Measurements from ENCODE around the gene ZNF831. TPM values are rescaled to one million over a fixed set of nuclear protein-coding genes. Genes with fewer than 3 reads are reported as not detected.

The ZNF831 gene
- total RNA-seq, 1 experiment from 2014 or later: 0.04 TPM

DNA sequence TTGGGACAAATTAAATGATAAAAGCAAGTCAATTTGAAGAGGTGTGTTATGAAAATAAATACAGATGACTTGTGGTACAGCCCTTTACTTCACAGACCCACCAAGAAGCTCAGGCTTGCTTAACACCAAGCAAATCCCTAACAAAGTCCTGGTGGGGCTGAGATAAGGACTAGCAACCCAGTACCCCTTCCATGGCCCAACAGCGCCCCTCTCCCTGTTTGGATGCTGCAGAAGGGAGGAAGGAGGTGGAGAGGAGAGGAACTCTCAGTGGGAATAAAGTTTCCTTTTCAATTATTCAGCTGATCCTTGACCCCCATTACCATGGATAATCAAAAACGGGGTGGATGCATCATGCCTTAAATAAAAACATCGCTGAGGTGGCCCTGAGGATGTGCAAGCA is 4.5 kb upstream of the ZNF831 start:
- TF ChIP-seq, protein P1, sequence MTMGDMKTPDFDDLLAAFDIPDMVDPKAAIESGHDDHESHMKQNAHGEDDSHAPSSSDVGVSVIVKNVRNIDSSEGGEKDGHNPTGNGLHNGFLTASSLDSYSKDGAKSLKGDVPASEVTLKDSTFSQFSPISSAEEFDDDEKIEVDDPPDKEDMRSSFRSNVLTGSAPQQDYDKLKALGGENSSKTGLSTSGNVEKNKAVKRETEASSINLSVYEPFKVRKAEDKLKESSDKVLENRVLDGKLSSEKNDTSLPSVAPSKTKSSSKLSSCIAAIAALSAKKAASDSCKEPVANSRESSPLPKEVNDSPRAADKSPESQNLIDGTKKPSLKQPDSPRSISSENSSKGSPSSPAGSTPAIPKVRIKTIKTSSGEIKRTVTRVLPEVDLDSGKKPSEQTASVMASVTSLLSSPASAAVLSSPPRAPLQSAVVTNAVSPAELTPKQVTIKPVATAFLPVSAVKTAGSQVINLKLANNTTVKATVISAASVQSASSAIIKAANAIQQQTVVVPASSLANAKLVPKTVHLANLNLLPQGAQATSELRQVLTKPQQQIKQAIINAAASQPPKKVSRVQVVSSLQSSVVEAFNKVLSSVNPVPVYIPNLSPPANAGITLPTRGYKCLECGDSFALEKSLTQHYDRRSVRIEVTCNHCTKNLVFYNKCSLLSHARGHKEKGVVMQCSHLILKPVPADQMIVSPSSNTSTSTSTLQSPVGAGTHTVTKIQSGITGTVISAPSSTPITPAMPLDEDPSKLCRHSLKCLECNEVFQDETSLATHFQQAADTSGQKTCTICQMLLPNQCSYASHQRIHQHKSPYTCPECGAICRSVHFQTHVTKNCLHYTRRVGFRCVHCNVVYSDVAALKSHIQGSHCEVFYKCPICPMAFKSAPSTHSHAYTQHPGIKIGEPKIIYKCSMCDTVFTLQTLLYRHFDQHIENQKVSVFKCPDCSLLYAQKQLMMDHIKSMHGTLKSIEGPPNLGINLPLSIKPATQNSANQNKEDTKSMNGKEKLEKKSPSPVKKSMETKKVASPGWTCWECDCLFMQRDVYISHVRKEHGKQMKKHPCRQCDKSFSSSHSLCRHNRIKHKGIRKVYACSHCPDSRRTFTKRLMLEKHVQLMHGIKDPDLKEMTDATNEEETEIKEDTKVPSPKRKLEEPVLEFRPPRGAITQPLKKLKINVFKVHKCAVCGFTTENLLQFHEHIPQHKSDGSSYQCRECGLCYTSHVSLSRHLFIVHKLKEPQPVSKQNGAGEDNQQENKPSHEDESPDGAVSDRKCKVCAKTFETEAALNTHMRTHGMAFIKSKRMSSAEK (CRISPR knock-in tag; IDR thresholded peaks at IDR 0.05; ENCODE audit: borderline replicate concordance): no peak
- H3K27ac Mint-ChIP-seq: no peak overlapping the region
- peaks cover 10% of the 10 kb centered on the region for H3K4me1 Mint-ChIP-seq
- H3K4me3 Mint-ChIP-seq: no peak overlapping the region
- H3K36me3 Mint-ChIP-seq: no peaks in the 10 kb centered on the region
- ATAC-seq (peak; percentile 93), DNase-seq (ENCODE audit: low spot score) (peak; percentile 50)
- CTCF ChIA-PET: interaction anchor here (0.5 to 2.3 kb wide), 8 partner anchors 16 to 1084 kb away, joined by 3 to 8 read pairs (median 4); no protein-coding TSS in a partner anchor
- POLR2A ChIA-PET: interaction anchor here (1.0 kb wide), 1 partner anchor 72 kb away, joined by 3 read pairs; no protein-coding TSS in a partner anchor
- no peaks in the 10 kb centered on the region; the same call in 1 of the 2 replicates for H3K27me3 Mint-ChIP-seq (ENCODE audit: low read depth)
- no peaks in the 10 kb centered on the region for H3K9me3 Mint-ChIP-seq

DNA sequence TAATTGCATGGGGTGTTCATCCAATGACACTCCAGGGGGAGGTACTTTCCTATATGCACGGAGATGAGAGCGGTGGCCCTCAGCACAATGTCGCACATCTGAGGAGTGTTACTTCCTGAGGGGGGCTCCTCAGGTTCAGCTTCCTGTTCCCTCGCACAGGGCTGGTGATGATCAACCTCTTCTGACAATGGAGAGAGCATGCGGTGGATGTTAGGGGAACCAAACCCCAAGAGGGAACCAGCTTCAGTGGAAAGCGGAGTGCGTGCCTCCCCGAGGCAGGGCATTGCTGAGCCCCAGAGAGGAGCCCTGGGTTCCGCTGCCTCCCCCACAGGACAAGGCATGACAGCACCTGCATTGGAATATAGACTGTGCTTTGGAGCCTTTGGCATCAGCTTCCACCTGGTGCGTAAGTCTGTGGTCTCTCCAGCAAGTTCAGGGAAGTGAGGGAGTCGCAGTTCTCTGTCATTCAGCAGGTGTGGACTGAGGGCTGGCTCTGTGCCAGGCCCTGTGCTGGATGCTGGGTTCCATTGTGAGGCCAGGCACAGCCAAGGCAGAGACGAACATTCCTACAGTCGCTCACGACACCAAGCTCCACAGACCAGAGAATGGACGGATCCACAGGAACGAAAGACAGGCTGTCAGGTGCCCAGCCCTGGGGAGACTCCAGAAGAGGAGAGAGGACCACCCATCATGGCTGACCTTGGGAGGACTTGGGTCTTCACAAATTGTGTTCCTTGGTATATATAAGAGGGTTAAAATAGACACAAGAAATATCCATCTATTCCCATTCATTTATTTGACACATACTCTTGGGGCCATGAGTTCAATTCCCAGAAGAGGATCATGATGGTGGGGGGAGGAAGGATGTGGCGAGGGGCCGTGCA is 3.9 kb upstream of the ZNF831 start:
- H3K27me3 Mint-ChIP-seq (ENCODE audit: low read depth): no peaks in the 10 kb centered on the region

More for the DNA sequence above, 3.9 kb upstream of the ZNF831 start:
- ChIA-PET CTCF (interaction anchor here (1.2 to 2.3 kb wide), 4 partner anchors 37 to 72 kb away, joined by 5 to 8 read pairs (median 7); no protein-coding TSS in a partner anchor), POLR2A (interaction anchor here (1.0 kb wide), 1 partner anchor 72 kb away, joined by 3 read pairs; no protein-coding TSS in a partner anchor)
- DNase-seq (ENCODE audit: low spot score): no peak
- H3K36me3 Mint-ChIP-seq: no peaks in the 10 kb centered on the region
- no peak overlapping the region for H3K4me3 Mint-ChIP-seq
- peaks cover 10% of the 10 kb centered on the region for H3K4me1 Mint-ChIP-seq
- TF ChIP-seq NR1H2 (CRISPR knock-in tag; IDR thresholded peaks at IDR 0.05) (no peak), NFYB (CRISPR knock-in tag; conservative IDR thresholded peaks at IDR 0.05; ENCODE audit: low read depth) (no peak), OVOL2 (CRISPR knock-in tag; IDR thresholded peaks at IDR 0.05; ENCODE audit: borderline replicate concordance) (no peak), NFATC4 (CRISPR knock-in tag; IDR thresholded peaks at IDR 0.05) (no peak), FOXK1 (CRISPR knock-in tag; IDR thresholded peaks at IDR 0.05) (no peak), ZNF232 (CRISPR knock-in tag; IDR thresholded peaks at IDR 0.05) (no peak)
- TF ChIP-seq, protein P2, sequence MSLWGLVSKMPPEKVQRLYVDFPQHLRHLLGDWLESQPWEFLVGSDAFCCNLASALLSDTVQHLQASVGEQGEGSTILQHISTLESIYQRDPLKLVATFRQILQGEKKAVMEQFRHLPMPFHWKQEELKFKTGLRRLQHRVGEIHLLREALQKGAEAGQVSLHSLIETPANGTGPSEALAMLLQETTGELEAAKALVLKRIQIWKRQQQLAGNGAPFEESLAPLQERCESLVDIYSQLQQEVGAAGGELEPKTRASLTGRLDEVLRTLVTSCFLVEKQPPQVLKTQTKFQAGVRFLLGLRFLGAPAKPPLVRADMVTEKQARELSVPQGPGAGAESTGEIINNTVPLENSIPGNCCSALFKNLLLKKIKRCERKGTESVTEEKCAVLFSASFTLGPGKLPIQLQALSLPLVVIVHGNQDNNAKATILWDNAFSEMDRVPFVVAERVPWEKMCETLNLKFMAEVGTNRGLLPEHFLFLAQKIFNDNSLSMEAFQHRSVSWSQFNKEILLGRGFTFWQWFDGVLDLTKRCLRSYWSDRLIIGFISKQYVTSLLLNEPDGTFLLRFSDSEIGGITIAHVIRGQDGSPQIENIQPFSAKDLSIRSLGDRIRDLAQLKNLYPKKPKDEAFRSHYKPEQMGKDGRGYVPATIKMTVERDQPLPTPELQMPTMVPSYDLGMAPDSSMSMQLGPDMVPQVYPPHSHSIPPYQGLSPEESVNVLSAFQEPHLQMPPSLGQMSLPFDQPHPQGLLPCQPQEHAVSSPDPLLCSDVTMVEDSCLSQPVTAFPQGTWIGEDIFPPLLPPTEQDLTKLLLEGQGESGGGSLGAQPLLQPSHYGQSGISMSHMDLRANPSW (CRISPR knock-in tag; conservative IDR thresholded peaks at IDR 0.05; ENCODE audit: low read depth): no peak
- TF ChIP-seq, protein P3, sequence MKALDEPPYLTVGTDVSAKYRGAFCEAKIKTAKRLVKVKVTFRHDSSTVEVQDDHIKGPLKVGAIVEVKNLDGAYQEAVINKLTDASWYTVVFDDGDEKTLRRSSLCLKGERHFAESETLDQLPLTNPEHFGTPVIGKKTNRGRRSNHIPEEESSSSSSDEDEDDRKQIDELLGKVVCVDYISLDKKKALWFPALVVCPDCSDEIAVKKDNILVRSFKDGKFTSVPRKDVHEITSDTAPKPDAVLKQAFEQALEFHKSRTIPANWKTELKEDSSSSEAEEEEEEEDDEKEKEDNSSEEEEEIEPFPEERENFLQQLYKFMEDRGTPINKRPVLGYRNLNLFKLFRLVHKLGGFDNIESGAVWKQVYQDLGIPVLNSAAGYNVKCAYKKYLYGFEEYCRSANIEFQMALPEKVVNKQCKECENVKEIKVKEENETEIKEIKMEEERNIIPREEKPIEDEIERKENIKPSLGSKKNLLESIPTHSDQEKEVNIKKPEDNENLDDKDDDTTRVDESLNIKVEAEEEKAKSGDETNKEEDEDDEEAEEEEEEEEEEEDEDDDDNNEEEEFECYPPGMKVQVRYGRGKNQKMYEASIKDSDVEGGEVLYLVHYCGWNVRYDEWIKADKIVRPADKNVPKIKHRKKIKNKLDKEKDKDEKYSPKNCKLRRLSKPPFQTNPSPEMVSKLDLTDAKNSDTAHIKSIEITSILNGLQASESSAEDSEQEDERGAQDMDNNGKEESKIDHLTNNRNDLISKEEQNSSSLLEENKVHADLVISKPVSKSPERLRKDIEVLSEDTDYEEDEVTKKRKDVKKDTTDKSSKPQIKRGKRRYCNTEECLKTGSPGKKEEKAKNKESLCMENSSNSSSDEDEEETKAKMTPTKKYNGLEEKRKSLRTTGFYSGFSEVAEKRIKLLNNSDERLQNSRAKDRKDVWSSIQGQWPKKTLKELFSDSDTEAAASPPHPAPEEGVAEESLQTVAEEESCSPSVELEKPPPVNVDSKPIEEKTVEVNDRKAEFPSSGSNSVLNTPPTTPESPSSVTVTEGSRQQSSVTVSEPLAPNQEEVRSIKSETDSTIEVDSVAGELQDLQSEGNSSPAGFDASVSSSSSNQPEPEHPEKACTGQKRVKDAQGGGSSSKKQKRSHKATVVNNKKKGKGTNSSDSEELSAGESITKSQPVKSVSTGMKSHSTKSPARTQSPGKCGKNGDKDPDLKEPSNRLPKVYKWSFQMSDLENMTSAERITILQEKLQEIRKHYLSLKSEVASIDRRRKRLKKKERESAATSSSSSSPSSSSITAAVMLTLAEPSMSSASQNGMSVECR (CRISPR knock-in tag; IDR thresholded peaks at IDR 0.05; ENCODE audit: borderline replicate concordance): no peak
- TF ChIP-seq, protein P4, sequence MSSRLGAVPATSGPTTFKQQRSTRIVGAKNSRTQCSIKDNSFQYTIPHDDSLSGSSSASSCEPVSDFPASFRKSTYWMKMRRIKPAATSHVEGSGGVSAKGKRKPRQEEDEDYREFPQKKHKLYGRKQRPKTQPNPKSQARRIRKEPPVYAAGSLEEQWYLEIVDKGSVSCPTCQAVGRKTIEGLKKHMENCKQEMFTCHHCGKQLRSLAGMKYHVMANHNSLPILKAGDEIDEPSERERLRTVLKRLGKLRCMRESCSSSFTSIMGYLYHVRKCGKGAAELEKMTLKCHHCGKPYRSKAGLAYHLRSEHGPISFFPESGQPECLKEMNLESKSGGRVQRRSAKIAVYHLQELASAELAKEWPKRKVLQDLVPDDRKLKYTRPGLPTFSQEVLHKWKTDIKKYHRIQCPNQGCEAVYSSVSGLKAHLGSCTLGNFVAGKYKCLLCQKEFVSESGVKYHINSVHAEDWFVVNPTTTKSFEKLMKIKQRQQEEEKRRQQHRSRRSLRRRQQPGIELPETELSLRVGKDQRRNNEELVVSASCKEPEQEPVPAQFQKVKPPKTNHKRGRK (CRISPR knock-in tag; IDR thresholded peaks at IDR 0.05; ENCODE audit: borderline replicate concordance): no peak
- TF ChIP-seq, protein P5, sequence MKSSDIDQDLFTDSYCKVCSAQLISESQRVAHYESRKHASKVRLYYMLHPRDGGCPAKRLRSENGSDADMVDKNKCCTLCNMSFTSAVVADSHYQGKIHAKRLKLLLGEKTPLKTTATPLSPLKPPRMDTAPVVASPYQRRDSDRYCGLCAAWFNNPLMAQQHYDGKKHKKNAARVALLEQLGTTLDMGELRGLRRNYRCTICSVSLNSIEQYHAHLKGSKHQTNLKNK (CRISPR knock-in tag; IDR thresholded peaks at IDR 0.05): no peak
- H3K9me3 Mint-ChIP-seq: no peaks in the 10 kb centered on the region
- no peak overlapping the region for H3K27ac Mint-ChIP-seq
- ATAC-seq: peak; percentile 43

Measured in WTC11 (cell line).